H1 (cell line): ENCODE results near the gene MEN1. TPM values are rescaled to one million over a fixed set of nuclear protein-coding genes. Genes with fewer than 3 reads are reported as not detected.

Experiments used
- CTCF ChIA-PET: fragments of 300-600 bp; sonication (Branson Sonifier 250); formaldehyde crosslinking; loops from one replicate; lab custom pipeline; 2021; ENCODE audit not compliant: partially characterized antibody; lab: Charles Lee
- POLR2A ChIA-PET: fragments of 300-600 bp; sonication (Branson Sonifier 250); formaldehyde crosslinking; loops from one replicate; lab custom pipeline; 2021; ENCODE audit warnings: inconsistent platforms; ENCODE audit not compliant: partially characterized antibody; lab: Charles Lee
- DNase-seq, 2 experiments: peaks; one replicate each; pipeline versions ENCODE4 v3.0.0 to v3.0.0-alpha.2; 2010 to 2022; ENCODE audit warnings: low spot score in 2 of 2, low read depth in 1 of 2, mixed read lengths in 1 of 2
- FAIRE-seq: peaks from 2 replicates; lab custom pipeline; 2011; peaks lifted over from hg19 to GRCh38; lab: Jason Lieb, UNC
- H2AFZ ChIP-seq: 2 replicates; pipeline ENCODE4 v1.8.1; 2012; ENCODE audit warnings: low read length, inconsistent platforms
- H2AK5ac ChIP-seq: 2 replicates; pipeline ENCODE4 v1.6.1; 2013; ENCODE audit warnings: low read depth, low read length
- H2BK120ac ChIP-seq: replicated peaks from 2 replicates; pipeline ENCODE3; 2013; ENCODE audit warnings: low read depth, low read length, inconsistent platforms
- H2BK12ac ChIP-seq: 2 replicates; pipeline ENCODE4 v1.6.1; 2013; ENCODE audit warnings: low read depth, low read length
- H2BK15ac ChIP-seq: 2 replicates; pipeline ENCODE4 v1.6.1; 2013; ENCODE audit warnings: low read length
- H2BK20ac ChIP-seq: 2 replicates; pipeline ENCODE4 v1.6.1; 2013; ENCODE audit warnings: low read length
- H2BK5ac ChIP-seq: 2 replicates; pipeline ENCODE4 v1.6.1; 2013; ENCODE audit warnings: low read depth, low read length
- H3K14ac ChIP-seq: 2 replicates; pipeline ENCODE4 v1.6.1; 2013; ENCODE audit warnings: inconsistent platforms; ENCODE audit not compliant: insufficient read length
- H3K18ac ChIP-seq: 2 replicates; pipeline ENCODE4 v1.6.1; 2013; ENCODE audit warnings: low read length; ENCODE audit errors: extremely low read depth
- H3K23ac ChIP-seq: 2 replicates; pipeline ENCODE4 v1.6.1; 2013; ENCODE audit warnings: inconsistent platforms; ENCODE audit not compliant: insufficient read length
- H3K23me2 ChIP-seq: 2 replicates; pipeline ENCODE4 v1.6.1; 2013; ENCODE audit warnings: low read depth, low read length
- H3K27ac ChIP-seq: 2 replicates; pipeline ENCODE4 v1.6.1; 2011; ENCODE audit warnings: low read depth, low read length, inconsistent platforms
- H3K27me3 ChIP-seq, 4 experiments: replicated peaks in 1 of 4; 1 replicate in 1 of 4; 2 replicates in 3 of 4; pipeline versions ENCODE4 v1.6.1 to v1.8.1; 2011 to 2013; ENCODE audit warnings: low read length in 3 of 4, mild to moderate bottlenecking in 3 of 4, inconsistent platforms in 2 of 4, mixed read lengths in 2 of 4, moderate library complexity in 1 of 4; ENCODE audit not compliant: control insufficient read depth in 3 of 4, insufficient read depth in 3 of 4; ENCODE audit errors: extremely low read depth in 1 of 4
- H3K36me3 ChIP-seq, 4 experiments: 2 replicates each; pipeline versions ENCODE4 v1.6.1 to v1.8.1; 2011 to 2013; ENCODE audit warnings: mild to moderate bottlenecking in 4 of 4, low read length in 3 of 4, moderate library complexity in 2 of 4, control low read depth in 1 of 4, inconsistent platforms in 1 of 4; ENCODE audit not compliant: insufficient read depth in 4 of 4, control insufficient read depth in 2 of 4
- H3K4ac ChIP-seq: replicated peaks from 2 replicates; pipeline ENCODE3; 2013; ENCODE audit warnings: low read length, low read depth, mixed read lengths, inconsistent platforms; ENCODE audit not compliant: insufficient read length
- H3K4me1 ChIP-seq, 4 experiments: replicated peaks in 1 of 4; 1 replicate in 1 of 4; 2 replicates in 3 of 4; pipeline versions ENCODE4 v1.6.1 to v1.8.1; 2011 to 2013; ENCODE audit warnings: low read length in 3 of 4, inconsistent platforms in 2 of 4, mixed read lengths in 1 of 4; ENCODE audit not compliant: insufficient read depth in 4 of 4, control insufficient read depth in 3 of 4
- H3K4me2 ChIP-seq, 2 experiments: 2 replicates each; pipeline versions ENCODE4 v1.6.1 to v1.8.1; 2011 to 2013; ENCODE audit warnings: low read depth in 2 of 2, low read length in 2 of 2, control low read depth in 1 of 2, inconsistent platforms in 1 of 2, mild to moderate bottlenecking in 1 of 2; ENCODE audit not compliant: insufficient read depth in 1 of 2
- H3K4me3 ChIP-seq, 4 experiments: fragments of 200-600, 300-600 bp in 1 of 4; sonication (generic), shearing (Covaris generic), sonication (Bioruptor Twin) in 1 of 4; 2 replicates each; pipeline versions ENCODE4 v1.5.1 to v1.8.1; 2011 to 2016; ENCODE audit warnings: low read length in 4 of 4, low read depth in 3 of 4, control low read depth in 2 of 4, inconsistent platforms in 2 of 4, mild to moderate bottlenecking in 2 of 4, mixed read lengths in 1 of 4, moderate library complexity in 1 of 4; ENCODE audit not compliant: insufficient read depth in 2 of 4; ENCODE audit errors: extremely low read depth in 1 of 4
- H3K56ac ChIP-seq: replicated peaks from 2 replicates; pipeline ENCODE3; 2013; ENCODE audit warnings: low read depth, mild to moderate bottlenecking, mixed read lengths, low read length, inconsistent platforms; ENCODE audit not compliant: insufficient read length
- H3K79me1 ChIP-seq: 2 replicates; pipeline ENCODE4 v1.6.1; 2013; ENCODE audit warnings: low read depth, low read length, control low read depth
- H3K79me2 ChIP-seq, 2 experiments: 2 replicates each; pipeline versions ENCODE4 v1.6.1 to v1.8.1; 2012 to 2013; ENCODE audit warnings: low read length in 2 of 2, mild to moderate bottlenecking in 2 of 2, inconsistent platforms in 1 of 2; ENCODE audit not compliant: insufficient read depth in 2 of 2, control insufficient read depth in 1 of 2
- H3K9ac ChIP-seq, 4 experiments: replicated peaks in 1 of 4; 1 replicate in 1 of 4; 2 replicates in 3 of 4; pipeline versions ENCODE4 v1.6.1 to v1.8.1; 2011 to 2013; ENCODE audit warnings: low read depth in 3 of 4, low read length in 3 of 4, control low read depth in 2 of 4, mild to moderate bottlenecking in 2 of 4, moderate library complexity in 2 of 4, inconsistent platforms in 1 of 4; ENCODE audit errors: extremely low read depth in 1 of 4
- H3K9me3 ChIP-seq, 2 experiments: 2 replicates each; pipeline versions ENCODE4 v1.6.1 to v1.8.1; 2012 to 2013; ENCODE audit warnings: mild to moderate bottlenecking in 2 of 2, moderate library complexity in 2 of 2, control low read depth in 1 of 2, inconsistent platforms in 1 of 2, low read depth in 1 of 2, low read length in 1 of 2, mixed read lengths in 1 of 2; ENCODE audit not compliant: insufficient read depth in 2 of 2
- H4K20me1 ChIP-seq, 2 experiments: replicated peaks in 1 of 2; 2 replicates each; pipeline versions ENCODE3 to v1.8.1; 2011 to 2013; ENCODE audit warnings: inconsistent platforms in 2 of 2, low read length in 2 of 2, mild to moderate bottlenecking in 1 of 2; ENCODE audit not compliant: insufficient read depth in 2 of 2, control insufficient read depth in 1 of 2
- H4K5ac ChIP-seq: 2 replicates; pipeline ENCODE4 v1.6.1; 2013; ENCODE audit warnings: low read length, low read depth, mixed read lengths, inconsistent platforms; ENCODE audit not compliant: insufficient read length
- H4K8ac ChIP-seq: 2 replicates; pipeline ENCODE4 v1.8.0; 2013; ENCODE audit warnings: mild to moderate bottlenecking, moderate library complexity, low read length, inconsistent platforms; ENCODE audit not compliant: insufficient read depth; ENCODE audit errors: extremely low read depth
- H4K91ac ChIP-seq: replicated peaks from 2 replicates; pipeline ENCODE3; 2013; ENCODE audit warnings: low read length, mixed read lengths, inconsistent platforms; ENCODE audit not compliant: insufficient read length
- BCL11A ChIP-seq, 2 experiments: IDR thresholded peaks; one replicate each; pipeline ENCODE4 v1.6.1; 2011; ENCODE audit warnings: low read depth in 2 of 2, low read length in 2 of 2, mild to moderate bottlenecking in 2 of 2
- CEBPB ChIP-seq: IDR thresholded peaks from 2 replicates; pipeline ENCODE4 v1.6.1; 2012; ENCODE audit warnings: low read depth, low read length
- EP300 ChIP-seq, 2 experiments: IDR thresholded peaks; 1 replicate in 1 of 2; 2 replicates in 1 of 2; pipeline ENCODE4 v1.6.1; 2011 to 2012; ENCODE audit warnings: low read depth in 2 of 2, low read length in 2 of 2, mild to moderate bottlenecking in 2 of 2, borderline replicate concordance in 1 of 2, inconsistent platforms in 1 of 2, moderate library complexity in 1 of 2
- EZH2 ChIP-seq: fragments of 200-600 bp; sonication (generic); IDR thresholded peaks from 2 replicates; pipeline ENCODE4 v1.7.1; 2012; ENCODE audit warnings: low read depth, mild to moderate bottlenecking, moderate library complexity, low read length, inconsistent platforms; ENCODE audit not compliant: severe bottlenecking
- PHF8 ChIP-seq: fragments of 200-600 bp; sonication (generic); conservative IDR thresholded peaks from 2 replicates; pipeline ENCODE4 v1.7.1; 2012; ENCODE audit warnings: low read depth, mild to moderate bottlenecking, inconsistent platforms, low read length, moderate library complexity
- RFX5 ChIP-seq: IDR thresholded peaks from 2 replicates; pipeline ENCODE4 v1.6.1; 2011; ENCODE audit warnings: low read depth, low read length, improper control_type of control experiment, borderline replicate concordance
- SAP30 ChIP-seq: fragments of 300-600 bp; sonication (generic); IDR thresholded peaks from 2 replicates; pipeline ENCODE4 v1.7.1; 2012; ENCODE audit warnings: low read length, moderate library complexity, mild to moderate bottlenecking, inconsistent platforms; ENCODE audit not compliant: insufficient read depth, insufficient replicate concordance
- SP2 ChIP-seq: IDR thresholded peaks from 2 replicates; pipeline ENCODE4 v1.6.1; 2012; ENCODE audit warnings: mild to moderate bottlenecking, low read length, inconsistent platforms
- SUZ12 ChIP-seq: fragments of 200-600 bp; sonication (generic); IDR thresholded peaks from 2 replicates; pipeline ENCODE4 v1.6.1; 2012; ENCODE audit warnings: mild to moderate bottlenecking, inconsistent platforms, low read length, moderate library complexity, mixed read lengths
- WGBS, 2 experiments: shearing (Covaris generic) in 1 of 2; methylation state at CpG; one replicate each; pipeline versions ENCODE4 v1.1.6 to v1.1.7; 2013 to 2015; ENCODE audit warnings: low lambda C conversion rate in 2 of 2, mixed read lengths in 2 of 2, inconsistent platforms in 1 of 2, low coverage in 1 of 2, missing lambda C conversion rate in 1 of 2; ENCODE audit not compliant: insufficient replicate concordance in 2 of 2, insufficient coverage in 1 of 2, insufficient read length in 1 of 2; ENCODE audit errors: extremely low coverage in 1 of 2, missing lambda C conversion rate in 1 of 2; 5-methylcytosine and 5-hydroxymethylcytosine counted together
- polyA plus RNA-seq, 7 experiments: library from polyadenylated mRNA; depleted of rRNA in 3 of 7; stranded (reverse) in 5 of 7; unstranded in 2 of 7; fragments of >200 nt in 5 of 7; fragments of 200-250 nt in 2 of 7; gene quantifications; 1 replicate in 5 of 7; 2 replicates in 1 of 7; 4 replicates in 1 of 7; pipeline versions ENCODE4 v1.2.1 to v1.2.3, GENCODE V29; 2011 to 2013; ENCODE audit warnings: missing spikeins in 2 of 7, mixed read lengths in 2 of 7
- total RNA-seq: library from RNA; stranded (reverse); fragmentation: NEBNext Ultra II Directional; extraction: Animal tissue kit (Norgen Biotek cat#: 25700); gene quantifications from 2 replicates; pipeline ENCODE4 v1.2.1, GENCODE V29; 2021
- TF ChIP-seq, protein P1 (sequence below): IDR thresholded peaks from 2 replicates; pipeline ENCODE4 v1.6.1; 2011; ENCODE audit warnings: low read depth, mild to moderate bottlenecking, low read length; ENCODE audit not compliant: insufficient read depth

MEN1 gene
- total and polyA plus RNA-seq, 2 of the 8 experiments (the other 6 are each of a cell fraction or from before 2014, with no cell fraction given), result 47.2 to 56.3 TPM

GRCh38 chr11:64800303-64801157 lies 9.8 kb downstream of the MEN1 start:
- POLR2A ChIA-PET, result interaction anchor here (0.5 to 2.7 kb wide), 8 partner anchors 10 to 62 kb away, joined by 3 to 7 read pairs (median 3); no protein-coding TSS in a partner anchor
- H3K27ac ChIP-seq, result no peak overlapping the region

More at GRCh38 chr11:64800303-64801157, 9.8 kb downstream of the MEN1 start:
- Histone ChIP-seq H2BK15ac (no peak overlapping the region), H3K56ac (no peak overlapping the region), H3K79me1 (no peaks in the 10 kb centered on the region; the same call in 1 of the 2 replicates), H2BK120ac (no peak overlapping the region), H3K4me3 (no peak overlapping the region), H2BK20ac (no peak overlapping the region), H2BK5ac (no peak overlapping the region), H3K23ac (no peak overlapping the region), H3K9ac (no peak overlapping the region), H3K27me3 (no peaks in the 10 kb centered on the region), H4K91ac (no peak overlapping the region), H3K36me3 (peaks cover 2 to 10% (median 5%) of the 10 kb centered on the region in 4 experiments; a peak in 4 of 8 replicates), H3K4me1 (peaks cover 0 to 14% (median 5%) of the 10 kb centered on the region in 4 experiments; a peak in 5 of 7 replicates), H3K18ac (no peak overlapping the region), H2BK12ac (no peak overlapping the region), H3K14ac (no peak overlapping the region), H3K4me2 (no peak overlapping the region), H3K79me2 (no peaks in the 10 kb centered on the region), H3K9me3 (no peaks in the 10 kb centered on the region), H4K5ac (no peak overlapping the region), H4K20me1 (peaks cover 2 to 4% of the 10 kb centered on the region in 2 experiments), H2AK5ac (no peak overlapping the region), H4K8ac (no peak overlapping the region; the same call in 1 of the 2 replicates), H3K4ac (no peak overlapping the region), H2AFZ (no peak overlapping the region), H3K23me2 (peaks cover 8% of the 10 kb centered on the region; the same call in 1 of the 2 replicates)
- WGBS, 2 experiments, result 89% methylated on average over 26 of the region's 26 CpGs; no CpG with 5 or more reads in 1 of the 2 experiments
- CTCF ChIA-PET, result interaction anchor here (0.8 to 4.4 kb wide), 6 partner anchors 9 to 94 kb away, joined by 3 to 21 read pairs (median 5); no protein-coding TSS in a partner anchor
- no peak for TF ChIP-seq CEBPB
- no peak for TF ChIP-seq SUZ12
- no peak for TF ChIP-seq RFX5
- TF ChIP-seq EZH2, result no peak
- TF ChIP-seq PHF8, result no peak
- no peak for TF ChIP-seq SP2
- TF ChIP-seq BCL11A (IDR thresholded peaks at IDR 0.05; ENCODE audit: low read depth in 2 of 2, low read length in 2 of 2), result no peak
- TF ChIP-seq SAP30, result no peak
- TF ChIP-seq, protein P1, sequence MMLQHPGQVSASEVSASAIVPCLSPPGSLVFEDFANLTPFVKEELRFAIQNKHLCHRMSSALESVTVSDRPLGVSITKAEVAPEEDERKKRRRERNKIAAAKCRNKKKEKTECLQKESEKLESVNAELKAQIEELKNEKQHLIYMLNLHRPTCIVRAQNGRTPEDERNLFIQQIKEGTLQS, result no peak
- TF ChIP-seq EP300 (IDR thresholded peaks at IDR 0.05; ENCODE audit: borderline replicate concordance in 1 of 2, low read depth in 2 of 2, low read length in 2 of 2), result no peak
- FAIRE-seq (no peak), DNase-seq (no peak)
